ENCODE measurements around the gene TBC1D23. TPM values are rescaled to one million over a fixed set of nuclear protein-coding genes. Genes with fewer than 3 reads are reported as not detected.
"Not testable (repeated sequence)": the region's sequence is repeated elsewhere in the genome, so short reads cannot be mapped to it uniquely, and the experiment has no call there.

Gene TBC1D23
- total RNA-seq, result 12.7 TPM

GRCh38 chr3:100260685-100261484 lies at the start of gene TBC1D23:
TBC1D23 (plus strand) TSS chr3:100260992; CDS start chr3:100261019, 27 bp downstream.
- peak; percentile 88 to 99 (median 99) for DNase-seq (ENCODE audit: low read depth in 2 of 3, low spot score in 2 of 3)

- DNase-seq (ENCODE audit: low read depth in 2 of 3, low spot score in 2 of 3), result no peak
These were observed 46.8 kb upstream of the TBC1D23 start for GRCh38 chr3:100213891-100214573.

- no peak for DNase-seq (ENCODE audit: low read depth in 2 of 3, low spot score in 2 of 3)
These were observed 46.2 kb upstream of the TBC1D23 start for GRCh38 chr3:100214574-100214964.

- DNase-seq (ENCODE audit: low read depth in 2 of 3, low spot score in 2 of 3), result no peak
These were observed 44.1 kb upstream of the TBC1D23 start for GRCh38 chr3:100216713-100217112.

- no peak for DNase-seq (ENCODE audit: low read depth in 2 of 3, low spot score in 2 of 3)
These were observed 39.6 kb upstream of the TBC1D23 start for GRCh38 chr3:100221159-100221558.

- DNase-seq (ENCODE audit: low read depth in 2 of 3, low spot score in 2 of 3), result no peak
These were observed 35.6 kb upstream of the TBC1D23 start for GRCh38 chr3:100225193-100225592.

- no peak for DNase-seq (ENCODE audit: low read depth in 2 of 3, low spot score in 2 of 3)
These were observed 34.9 kb upstream of the TBC1D23 start for GRCh38 chr3:100225883-100226282.

GRCh38 chr3:100226712-100227429 lies 33.9 kb upstream of the TBC1D23 start:
- DNase-seq (ENCODE audit: low read depth in 2 of 3, low spot score in 2 of 3), result no peak

- no peak for DNase-seq (ENCODE audit: low read depth in 2 of 3, low spot score in 2 of 3)
These were observed 33.3 kb upstream of the TBC1D23 start for GRCh38 chr3:100227511-100227921.

GRCh38 chr3:100228247-100228646 lies 32.5 kb upstream of the TBC1D23 start:
- DNase-seq (ENCODE audit: low read depth in 2 of 3, low spot score in 2 of 3), result no peak

- not testable (repeated sequence) for DNase-seq (ENCODE audit: low read depth in 2 of 3, low spot score in 2 of 3)
These were observed 31.6 kb upstream of the TBC1D23 start for GRCh38 chr3:100229188-100229587.

GRCh38 chr3:100230710-100231109 lies 30.1 kb upstream of the TBC1D23 start:
- DNase-seq (ENCODE audit: low read depth in 2 of 3, low spot score in 2 of 3), result no peak

- DNase-seq (ENCODE audit: low read depth in 2 of 3, low spot score in 2 of 3), result no peak
These were observed 29.1 kb upstream of the TBC1D23 start for GRCh38 chr3:100231668-100232067.

- DNase-seq (ENCODE audit: low read depth in 2 of 3, low spot score in 2 of 3), result no peak
These were observed 26.4 kb upstream of the TBC1D23 start for GRCh38 chr3:100234364-100234763.

GRCh38 chr3:100238599-100238998 lies 22.2 kb upstream of the TBC1D23 start:
- no peak for DNase-seq (ENCODE audit: low read depth in 2 of 3, low spot score in 2 of 3)

- DNase-seq (ENCODE audit: low read depth in 2 of 3, low spot score in 2 of 3), result not testable (repeated sequence)
These were observed 18.3 kb upstream of the TBC1D23 start for GRCh38 chr3:100242471-100242870.

- DNase-seq (ENCODE audit: low read depth in 2 of 3, low spot score in 2 of 3), result no peak
These were observed 16.5 kb upstream of the TBC1D23 start for GRCh38 chr3:100244264-100244663.

GRCh38 chr3:100245136-100245535 lies 15.7 kb upstream of the TBC1D23 start:
- DNase-seq (ENCODE audit: low read depth in 2 of 3, low spot score in 2 of 3), result no peak

GRCh38 chr3:100245927-100246326 lies 14.9 kb upstream of the TBC1D23 start:
- no peak for DNase-seq (ENCODE audit: low read depth in 2 of 3, low spot score in 2 of 3)

GRCh38 chr3:100246999-100247398 lies 13.8 kb upstream of the TBC1D23 start:
- DNase-seq (ENCODE audit: low read depth in 2 of 3, low spot score in 2 of 3), result no peak

- DNase-seq (ENCODE audit: low read depth in 2 of 3, low spot score in 2 of 3), result no peak
These were observed 8.8 kb upstream of the TBC1D23 start for GRCh38 chr3:100252001-100252400.

Data from hematopoietic multipotent progenitor cell (in vitro differentiated cells).